Esophagus squamous epithelium (tissue), 4 donors: ENCODE data around the gene PYGM.

ENCODE experiments used
- POLR2A ChIP-seq, 4 donors: fragments of 450-650 bp; IDR thresholded peaks; one replicate each; pipeline ENCODE4 v1.6.1; 2017; ENCODE audit warnings: antibody characterized with exemption in 4 of 4, mild to moderate bottlenecking in 4 of 4, moderate library complexity in 3 of 4
- TF ChIP-seq, protein P1 (sequence below), 6 experiments: fragments of 450-650 bp in 4 of 6; fragments of 200-600 bp in 2 of 6; sonication (generic) in 2 of 6; IDR thresholded peaks; one replicate each; pipeline ENCODE4 v1.5.1; 2016 to 2019; ENCODE audit warnings: antibody characterized with exemption in 6 of 6, mild to moderate bottlenecking in 4 of 6, moderate library complexity in 4 of 6

GRCh38 chr11:64731601-64732000, 28.2 kb downstream of the PYGM start:
- TF ChIP-seq, protein P1, sequence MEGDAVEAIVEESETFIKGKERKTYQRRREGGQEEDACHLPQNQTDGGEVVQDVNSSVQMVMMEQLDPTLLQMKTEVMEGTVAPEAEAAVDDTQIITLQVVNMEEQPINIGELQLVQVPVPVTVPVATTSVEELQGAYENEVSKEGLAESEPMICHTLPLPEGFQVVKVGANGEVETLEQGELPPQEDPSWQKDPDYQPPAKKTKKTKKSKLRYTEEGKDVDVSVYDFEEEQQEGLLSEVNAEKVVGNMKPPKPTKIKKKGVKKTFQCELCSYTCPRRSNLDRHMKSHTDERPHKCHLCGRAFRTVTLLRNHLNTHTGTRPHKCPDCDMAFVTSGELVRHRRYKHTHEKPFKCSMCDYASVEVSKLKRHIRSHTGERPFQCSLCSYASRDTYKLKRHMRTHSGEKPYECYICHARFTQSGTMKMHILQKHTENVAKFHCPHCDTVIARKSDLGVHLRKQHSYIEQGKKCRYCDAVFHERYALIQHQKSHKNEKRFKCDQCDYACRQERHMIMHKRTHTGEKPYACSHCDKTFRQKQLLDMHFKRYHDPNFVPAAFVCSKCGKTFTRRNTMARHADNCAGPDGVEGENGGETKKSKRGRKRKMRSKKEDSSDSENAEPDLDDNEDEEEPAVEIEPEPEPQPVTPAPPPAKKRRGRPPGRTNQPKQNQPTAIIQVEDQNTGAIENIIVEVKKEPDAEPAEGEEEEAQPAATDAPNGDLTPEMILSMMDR (IDR thresholded peaks at IDR 0.05), result no peak
- TF ChIP-seq POLR2A (IDR thresholded peaks at IDR 0.05), result no peak
